Caki2 (cell line): ENCODE data around the gene MASP2. TPM values are rescaled to one million over a fixed set of nuclear protein-coding genes. Genes with fewer than 3 reads are reported as not detected.
A peak's percentile ranks its signal among the peaks of the same experiment; 100 is the strongest.
"Not testable (repeated sequence)": the region's sequence is repeated elsewhere in the genome, so short reads cannot be mapped to it uniquely, and the experiment has no call there.

Experiments used
- DNase-seq: peaks from one replicate; pipeline ENCODE4 v3.0.0-alpha.2; 2015; ENCODE audit warnings: low read depth
- in situ Hi-C: cut with HindIII; loops from 2 replicates; pipeline ENCODE4 v1.10.0; 2016; ENCODE audit warnings: low sequenced_read_pairs, low pct_unique_long_range_greater_than_20kb, mixed read lengths
- total RNA-seq: library from RNA; depleted of rRNA; stranded (reverse); fragments of >200 nt; shearing (Covaris generic); gene quantifications from 2 replicates; pipeline ENCODE4 v1.2.3, GENCODE V29; 2014; ENCODE audit warnings: low replicate concordance

Gene MASP2
- total RNA-seq, 1 experiment from 2014 or later, result not detected

GRCh38 chr1:11023201-11023600, 23.8 kb downstream of the MASP2 start:
- in situ Hi-C loops, result no loop called here
- no peak for DNase-seq

- DNase-seq, result no peak
- in situ Hi-C loops, result no loop called here
Observed at GRCh38 chr1:11019971-11020370, 27.1 kb downstream of the MASP2 start.

- in situ Hi-C loops, DNase-seq: not testable (repeated sequence)
Observed at GRCh38 chr1:11019358-11019757, 27.7 kb downstream of the MASP2 start.

- no peak for DNase-seq
- in situ Hi-C loops, result no loop called here
Observed at GRCh38 chr1:11013160-11013531, 33.9 kb downstream of the MASP2 start.

- peak; percentile 90 for DNase-seq
- in situ Hi-C loops, result no loop called here
Observed at GRCh38 chr1:11012260-11013159, 34.5 kb downstream of the MASP2 start, which contains the start of gene TARDBP. Gene TARDBP, plus strand, starts transcription at chr1:11012654. Its CDS starts 1,074 bp downstream, at chr1:11013728.

- DNase-seq, result no peak
Observed at GRCh38 chr1:11000526-11000925, 46.5 kb downstream of the MASP2 start.

GRCh38 chr1:10996100-10996499, 50.9 kb downstream of the MASP2 start:
- no peak for DNase-seq
- in situ Hi-C loops, result no loop called here

More at GRCh38 chr1:11000526-11000925, 46.5 kb downstream of the MASP2 start:
- in situ Hi-C loops, result no loop called here

GRCh38 chr1:10992864-10993263, 54.2 kb downstream of the MASP2 start:
- in situ Hi-C loops, result no loop called here

GRCh38 chr1:10992004-10992403, 55.0 kb downstream of the MASP2 start:
- in situ Hi-C loops, DNase-seq: not testable (repeated sequence)

More at GRCh38 chr1:10992864-10993263, 54.2 kb downstream of the MASP2 start:
- DNase-seq, result no peak

- in situ Hi-C loops, result no loop called here
- DNase-seq, result no peak
Observed at GRCh38 chr1:10990828-10991227, 56.2 kb downstream of the MASP2 start.

GRCh38 chr1:10989920-10990516, 57.0 kb downstream of the MASP2 start:
- in situ Hi-C loops, DNase-seq: not testable (repeated sequence)

- in situ Hi-C loops, result no loop called here
- DNase-seq, result no peak
Observed at GRCh38 chr1:10989095-10989494, 57.9 kb downstream of the MASP2 start.

GRCh38 chr1:10987840-10988417, 59.1 kb downstream of the MASP2 start:
- in situ Hi-C loops, result no loop called here
- no peak for DNase-seq

GRCh38 chr1:10986525-10986890, 60.5 kb downstream of the MASP2 start:
- DNase-seq, result no peak
- in situ Hi-C loops, result no loop called here

- DNase-seq, result no peak
- in situ Hi-C loops, result no loop called here
Observed at GRCh38 chr1:10980841-10981727, 66.0 kb downstream of the MASP2 start.

- in situ Hi-C loops, result no loop called here
- no peak for DNase-seq
Observed at GRCh38 chr1:10980094-10980577, 66.9 kb downstream of the MASP2 start.

GRCh38 chr1:10979483-10979920, 67.5 kb downstream of the MASP2 start:
- in situ Hi-C loops, result no loop called here
- no peak for DNase-seq

- in situ Hi-C loops, result no loop called here
- DNase-seq, result no peak
Observed at GRCh38 chr1:10978719-10979118, 68.3 kb downstream of the MASP2 start.
